DND-41 (cell line): ENCODE measurements around the gene MTM1.

Source experiments
- ATAC-seq: fragments of 200-7000 bp; cut with Tn5 transposase; 3 replicates; pipeline ENCODE4 v1.9.1; 2021; ENCODE audit warnings: low read depth; ENCODE audit not compliant: insufficient read depth
- DNase-seq: peaks from one replicate; pipeline ENCODE4 v3.0.0-alpha.2; 2020
- H2AFZ ChIP-seq: 2 replicates; pipeline ENCODE4 v1.6.0; 2012; ENCODE audit warnings: low read depth, low read length
- H3K27ac ChIP-seq: 2 replicates; pipeline ENCODE4 v1.5.1; 2012; ENCODE audit warnings: low read length, inconsistent platforms
- H3K27me3 ChIP-seq: fragments of 200-600 bp; sonication (generic); 2 replicates; pipeline ENCODE4 v1.6.0; 2012; ENCODE audit warnings: low read length, mild to moderate bottlenecking, inconsistent platforms; ENCODE audit not compliant: insufficient read depth, poor library complexity
- H3K36me3 ChIP-seq: 2 replicates; pipeline ENCODE4 v1.5.1; 2012; ENCODE audit warnings: low read length, inconsistent platforms; ENCODE audit not compliant: insufficient read depth
- H3K4me1 ChIP-seq: 2 replicates; pipeline ENCODE4 v1.5.1; 2012; ENCODE audit warnings: mild to moderate bottlenecking, low read length; ENCODE audit not compliant: insufficient read depth
- H3K4me2 ChIP-seq: 2 replicates; pipeline ENCODE4 v1.6.0; 2012; ENCODE audit warnings: mild to moderate bottlenecking, moderate library complexity, low read length, inconsistent platforms; ENCODE audit not compliant: insufficient read depth
- H3K4me3 ChIP-seq, 2 experiments: fragments of 200-600 bp in 1 of 2; shearing (Covaris generic) in 1 of 2; 2 replicates each; pipeline ENCODE4 v1.5.1; 2012 to 2016; ENCODE audit warnings: inconsistent platforms in 2 of 2, low read length in 2 of 2, mild to moderate bottlenecking in 2 of 2, low read depth in 1 of 2, moderate library complexity in 1 of 2
- H3K79me2 ChIP-seq: 2 replicates; pipeline ENCODE4 v1.6.0; 2012; ENCODE audit warnings: low read length, inconsistent platforms; ENCODE audit not compliant: insufficient read depth
- H3K9ac ChIP-seq: 2 replicates; pipeline ENCODE4 v1.6.0; 2012; ENCODE audit warnings: low read depth, mild to moderate bottlenecking, inconsistent platforms, low read length, moderate library complexity
- H3K9me3 ChIP-seq: 2 replicates; pipeline ENCODE4 v1.5.1; 2012; ENCODE audit warnings: low read length, moderate library complexity, mild to moderate bottlenecking, inconsistent platforms; ENCODE audit not compliant: insufficient read depth, severe bottlenecking
- H4K20me1 ChIP-seq: 2 replicates; pipeline ENCODE4 v1.6.0; 2012; ENCODE audit warnings: low read length; ENCODE audit not compliant: insufficient read depth
- CTCF ChIP-seq: IDR thresholded peaks from 2 replicates; pipeline ENCODE4 v1.5.1; 2012; ENCODE audit warnings: borderline replicate concordance, low read length, moderate library complexity, mild to moderate bottlenecking; ENCODE audit not compliant: poor library complexity, severe bottlenecking; ENCODE audit errors: extremely low read depth
- EZH2 ChIP-seq: IDR thresholded peaks from 3 replicates; pipeline ENCODE4 v1.6.1; 2012; ENCODE audit warnings: borderline replicate concordance, low read depth, mild to moderate bottlenecking, moderate library complexity, low read length, inconsistent platforms; ENCODE audit not compliant: severe bottlenecking

Gene MTM1

GRCh38 chrX:150570512-150570911, 2.1 kb downstream of the MTM1 start:
- Histone ChIP-seq H3K4me3 (peak overlapping the region in 1 of 2 experiments; percentile 87; a peak in 2 of 4 replicates), H3K9ac (peak overlapping the region; percentile 78), H3K27me3 (no peaks in the 10 kb centered on the region), H3K79me2 (peaks cover 60% of the 10 kb centered on the region), H3K36me3 (no peaks in the 10 kb centered on the region), H2AFZ (peak overlapping the region; percentile 8; the same call in 1 of the 2 replicates), H4K20me1 (no peaks in the 10 kb centered on the region; the same call in 1 of the 2 replicates), H3K27ac (peak overlapping the region; percentile 86), H3K9me3 (no peaks in the 10 kb centered on the region), H3K4me1 (peaks cover 64% of the 10 kb centered on the region), H3K4me2 (peak overlapping the region; percentile 77)
- ATAC-seq (peak; percentile 18; the same call in 1 of the 3 replicates), DNase-seq (peak; percentile 22)
- TF ChIP-seq CTCF, result no peak
- no peak for TF ChIP-seq EZH2

GRCh38 chrX:150572206-150572605, 3.8 kb downstream of the MTM1 start:
- ATAC-seq (no peak), DNase-seq (no peak)
- Histone ChIP-seq H2AFZ (no peak overlapping the region), H3K9ac (no peak overlapping the region), H3K4me3 (no peak overlapping the region), H3K9me3 (no peaks in the 10 kb centered on the region), H3K79me2 (peaks cover 76% of the 10 kb centered on the region), H3K27ac (no peak overlapping the region), H4K20me1 (no peaks in the 10 kb centered on the region; the same call in 1 of the 2 replicates), H3K27me3 (no peaks in the 10 kb centered on the region), H3K36me3 (no peaks in the 10 kb centered on the region), H3K4me2 (peak overlapping the region; percentile 77; the same call in 1 of the 2 replicates), H3K4me1 (peaks cover 64% of the 10 kb centered on the region)
- TF ChIP-seq EZH2, result no peak
- no peak for TF ChIP-seq CTCF

GRCh38 chrX:150573106-150573505, 4.7 kb downstream of the MTM1 start:
- ATAC-seq, result no peak
- Histone ChIP-seq H4K20me1 (no peaks in the 10 kb centered on the region; the same call in 1 of the 2 replicates), H3K9ac (no peak overlapping the region), H3K9me3 (no peaks in the 10 kb centered on the region), H3K4me3 (no peak overlapping the region), H3K79me2 (peaks cover 85% of the 10 kb centered on the region), H2AFZ (no peak overlapping the region), H3K27ac (no peak overlapping the region), H3K4me2 (no peak overlapping the region), H3K27me3 (no peaks in the 10 kb centered on the region), H3K36me3 (no peaks in the 10 kb centered on the region), H3K4me1 (peaks cover 60% of the 10 kb centered on the region)
- TF ChIP-seq EZH2, result no peak
- no peak for TF ChIP-seq CTCF
- DNase-seq, result no peak
